GM10248 (cell line): ENCODE measurements around the gene NUFIP1.

Experiments
- CTCF ChIA-PET: fragments of 300-600 bp; sonication (Branson Sonifier 250); formaldehyde crosslinking; extraction: SDS; loops from one replicate; lab custom pipeline; 2021; ENCODE audit warnings: antibody characterized with exemption; lab: Yijun Ruan, JAX
- POLR2A ChIA-PET: fragments of 350-650 bp; sonication (Branson Sonifier 250); formaldehyde crosslinking; extraction: SDS; loops from one replicate; lab custom pipeline; 2020; ENCODE audit warnings: antibody characterized with exemption; lab: Yijun Ruan, JAX
- DNase-seq: peaks from one replicate; pipeline ENCODE4 v3.0.0; 2012; ENCODE audit errors: extremely low spot score
- TF ChIP-seq, protein P1 (sequence below): IDR thresholded peaks from 2 replicates; pipeline ENCODE4 v1.5.1; 2012; ENCODE audit warnings: mild to moderate bottlenecking, low read depth; ENCODE audit errors: extremely low read depth, missing control alignments, control extremely low read depth

Gene NUFIP1

DNA sequence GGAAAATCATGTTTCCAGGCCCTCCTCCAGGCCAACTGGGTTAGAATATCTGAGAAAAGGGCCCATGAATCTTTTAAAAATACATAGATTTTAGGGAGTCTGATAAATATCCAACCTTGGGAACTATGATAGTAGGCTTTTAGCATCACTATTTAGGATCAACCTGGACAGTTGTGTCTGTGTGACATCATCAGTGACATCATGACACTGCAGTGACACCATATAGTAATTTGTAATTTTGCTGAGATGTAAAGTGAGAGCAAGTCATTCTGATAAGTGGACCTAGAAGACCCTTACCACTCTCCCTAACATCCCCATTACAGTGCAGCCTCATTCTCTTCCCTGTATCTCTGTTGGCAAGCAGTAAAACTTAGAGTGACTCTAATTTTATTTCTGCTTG is 14.1 kb upstream of the NUFIP1 start:
- TF ChIP-seq, protein P1, sequence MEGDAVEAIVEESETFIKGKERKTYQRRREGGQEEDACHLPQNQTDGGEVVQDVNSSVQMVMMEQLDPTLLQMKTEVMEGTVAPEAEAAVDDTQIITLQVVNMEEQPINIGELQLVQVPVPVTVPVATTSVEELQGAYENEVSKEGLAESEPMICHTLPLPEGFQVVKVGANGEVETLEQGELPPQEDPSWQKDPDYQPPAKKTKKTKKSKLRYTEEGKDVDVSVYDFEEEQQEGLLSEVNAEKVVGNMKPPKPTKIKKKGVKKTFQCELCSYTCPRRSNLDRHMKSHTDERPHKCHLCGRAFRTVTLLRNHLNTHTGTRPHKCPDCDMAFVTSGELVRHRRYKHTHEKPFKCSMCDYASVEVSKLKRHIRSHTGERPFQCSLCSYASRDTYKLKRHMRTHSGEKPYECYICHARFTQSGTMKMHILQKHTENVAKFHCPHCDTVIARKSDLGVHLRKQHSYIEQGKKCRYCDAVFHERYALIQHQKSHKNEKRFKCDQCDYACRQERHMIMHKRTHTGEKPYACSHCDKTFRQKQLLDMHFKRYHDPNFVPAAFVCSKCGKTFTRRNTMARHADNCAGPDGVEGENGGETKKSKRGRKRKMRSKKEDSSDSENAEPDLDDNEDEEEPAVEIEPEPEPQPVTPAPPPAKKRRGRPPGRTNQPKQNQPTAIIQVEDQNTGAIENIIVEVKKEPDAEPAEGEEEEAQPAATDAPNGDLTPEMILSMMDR = no peak
- ChIA-PET POLR2A (no interaction called here), CTCF (interaction anchor here (1.2 kb wide), 1 partner anchor 12 kb away, joined by 5 read pairs; no protein-coding TSS in a partner anchor)
- no peak for DNase-seq

GRCh38 chr13:44989941-44990340 is 670 bp upstream of the NUFIP1 start:
- ChIA-PET POLR2A (no interaction called here), CTCF (interaction anchor here (0.9 to 1.0 kb wide), 2 partner anchors 12 to 22 kb away, joined by 3 read pairs; no protein-coding TSS in a partner anchor)
- no peak for DNase-seq
- TF ChIP-seq, protein P1 = no peak

GRCh38 chr13:44978328-44978727 is 10.9 kb downstream of the NUFIP1 start:
- TF ChIP-seq, protein P1 = no peak
- ChIA-PET CTCF (interaction anchor here (1.0 kb wide), 1 partner anchor 8 kb away, joined by 5 read pairs; no protein-coding TSS in a partner anchor), POLR2A (no interaction called here)
- no peak for DNase-seq

DNA sequence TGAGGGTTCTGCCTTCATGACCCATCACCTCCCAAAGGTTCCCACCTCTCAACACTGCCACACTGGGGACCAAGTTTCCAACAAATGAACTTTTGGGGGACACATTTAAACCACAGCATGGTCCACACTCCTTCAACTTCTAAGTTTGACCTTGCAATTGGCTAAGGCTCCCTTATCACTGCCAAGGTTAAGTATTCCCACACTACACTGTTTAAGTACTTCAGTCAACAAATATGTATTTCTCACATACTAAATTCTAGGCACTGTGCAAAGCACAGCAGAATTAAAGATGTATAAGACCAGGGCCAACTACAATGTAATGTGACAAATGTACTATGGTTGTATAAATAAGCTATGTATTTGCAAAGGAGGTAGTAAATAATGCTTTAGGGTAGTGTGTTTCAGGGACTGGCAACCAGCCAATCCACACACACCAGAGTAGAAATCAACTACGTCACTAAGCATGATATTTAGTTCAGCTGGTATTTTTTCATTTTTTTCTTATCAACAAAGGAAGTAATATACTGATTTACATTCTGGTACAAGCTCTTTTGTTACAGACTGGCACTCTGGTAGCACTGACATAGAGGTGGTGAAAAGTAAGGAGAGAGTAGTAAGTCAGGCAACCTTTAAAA is 12.2 kb downstream of the NUFIP1 start:
- TF ChIP-seq, protein P1 = no peak
- CTCF ChIA-PET = interaction anchor here (1.0 to 1.6 kb wide), 2 partner anchors 33 to 290 kb away, joined by 3 read pairs; no protein-coding TSS in a partner anchor
- POLR2A ChIA-PET = no interaction called here
- DNase-seq = no peak

DNA sequence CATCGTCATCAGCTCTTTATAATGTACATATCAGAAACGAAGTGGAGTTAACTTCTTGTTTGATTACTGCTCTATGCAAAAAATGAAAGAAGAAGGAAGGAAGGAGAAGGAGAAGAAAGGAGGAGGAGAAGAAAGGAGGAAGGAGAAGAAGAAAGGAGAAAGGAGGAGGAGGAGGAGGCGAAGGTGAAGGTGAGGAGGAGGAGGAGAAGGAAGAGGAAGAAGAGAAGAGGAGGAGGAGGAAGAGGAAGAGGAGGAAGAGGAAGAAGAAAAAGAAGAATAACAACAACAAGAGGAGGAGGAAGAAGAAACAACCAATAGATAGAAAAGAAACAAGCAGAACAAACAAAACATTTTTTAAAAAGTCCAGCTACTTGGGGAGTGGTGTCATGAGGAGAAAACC is 13.1 kb downstream of the NUFIP1 start:
- POLR2A ChIA-PET = no interaction called here

GRCh38 chr13:44974056-44974793 is 15.0 kb downstream of the NUFIP1 start:
- TF ChIP-seq, protein P1 = no peak
- ChIA-PET POLR2A (no interaction called here), CTCF (interaction anchor here (0.7 to 3.1 kb wide), 13 partner anchors 10 to 490 kb away, joined by 3 to 14 read pairs (median 4); no protein-coding TSS in a partner anchor)
- DNase-seq = no peak

More for the DNA sequence above, 13.1 kb downstream of the NUFIP1 start:
- TF ChIP-seq, protein P1 = no peak
- DNase-seq = no peak
- CTCF ChIA-PET = interaction anchor here (1.5 to 1.6 kb wide), 2 partner anchors 34 to 492 kb away, joined by 3 to 7 read pairs; no protein-coding TSS in a partner anchor
